Stimulated activated naive CD8-positive, alpha-beta T cell treated with anti-CD3 and anti-CD28 coated beads, Interleukin-15, amount 100 ng/mL, for 72 hours (primary cell): ENCODE measurements around the gene PLPP7.
A peak's percentile ranks its signal among the peaks of the same experiment; 100 is the strongest.

Experiments used
- ATAC-seq: fragments of 150-1000 bp; cut with Tn5 transposase; 2 replicates; pipeline ENCODE4 v1.10.0; 2021; ENCODE audit warnings: mild to moderate bottlenecking, moderate library complexity
- DNase-seq, 2 donors: peaks; one replicate each; pipeline ENCODE4 v3.0.0; 2021 to 2022
- H3K27ac Mint-ChIP-seq, 2 donors: one replicate each; pipeline ENCODE4 v1.8.0; 2022; ENCODE audit warnings: mild to moderate bottlenecking in 2 of 2, mixed read lengths in 2 of 2, moderate library complexity in 2 of 2
- H3K27me3 Mint-ChIP-seq: one replicate; pipeline ENCODE4 v1.8.0; 2022; ENCODE audit warnings: mixed read lengths
- H3K4me1 Mint-ChIP-seq: one replicate; pipeline ENCODE4 v1.8.0; 2022; ENCODE audit warnings: mild to moderate bottlenecking, mixed read lengths
- H3K4me3 Mint-ChIP-seq, 2 donors: one replicate each; pipeline ENCODE4 v1.8.0; 2022; ENCODE audit warnings: mild to moderate bottlenecking in 2 of 2, mixed read lengths in 2 of 2, moderate library complexity in 1 of 2
- H3K9me3 Mint-ChIP-seq, 2 donors: one replicate each; pipeline ENCODE4 v1.8.0; 2022; ENCODE audit warnings: mixed read lengths in 2 of 2

The PLPP7 gene

GRCh38 chr9:131275332-131276093 lies 14.0 kb upstream of the PLPP7 start:
- Mint-ChIP-seq H3K27ac (peak overlapping the region; percentile 98), H3K27me3 (no peaks in the 10 kb centered on the region), H3K9me3 (no peaks in the 10 kb centered on the region), H3K4me1 (peaks cover 42% of the 10 kb centered on the region), H3K4me3 (peak overlapping the region; percentile 91 to 92)
- DNase-seq: peak; percentile 38 to 53
- ATAC-seq: peak; percentile 23

GRCh38 chr9:131276094-131276888 lies 13.2 kb upstream of the PLPP7 start, which contains the start of gene FAM78A:
FAM78A (minus strand) TSS chr9:131276510; CDS start chr9:131276179, 331 bp downstream.
- H3K27me3 Mint-ChIP-seq: peaks cover 7% of the 10 kb centered on the region
- peak within 1 kb of the TSS; percentile 91 to 92 for H3K4me3 Mint-ChIP-seq
- ATAC-seq (peak; percentile 16), DNase-seq (peak; percentile 51 to 60)
- H3K4me1 Mint-ChIP-seq: peaks cover 34% of the 10 kb centered on the region
- peak within 1 kb of the TSS; percentile 98 for H3K27ac Mint-ChIP-seq
- no peaks in the 10 kb centered on the region for H3K9me3 Mint-ChIP-seq

GRCh38 chr9:131276891-131277286 lies 12.6 kb upstream of the PLPP7 start:
- no peaks in the 10 kb centered on the region for H3K9me3 Mint-ChIP-seq
- H3K4me1 Mint-ChIP-seq: peaks cover 31% of the 10 kb centered on the region
- peak in 1 of 2 donors; percentile 35 for DNase-seq
- peak overlapping the region in 1 of 2 donors; percentile 49 for H3K4me3 Mint-ChIP-seq
- peak; percentile 36 for ATAC-seq
- H3K27me3 Mint-ChIP-seq: peaks cover 13% of the 10 kb centered on the region
- H3K27ac Mint-ChIP-seq: no peak overlapping the region

- H3K4me3 Mint-ChIP-seq: peak overlapping the region; percentile 20 to 47
- peaks cover 18% of the 10 kb centered on the region for H3K27me3 Mint-ChIP-seq
- H3K9me3 Mint-ChIP-seq: no peaks in the 10 kb centered on the region
- peaks cover 31% of the 10 kb centered on the region for H3K4me1 Mint-ChIP-seq
- no peak overlapping the region for H3K27ac Mint-ChIP-seq
- ATAC-seq (peak; percentile 21), DNase-seq (peak; percentile 38 to 40)
Measured at GRCh38 chr9:131277287-131277909, 12.1 kb upstream of the PLPP7 start.

- ATAC-seq: peak; percentile 57
- H3K4me1 Mint-ChIP-seq: peaks cover 27% of the 10 kb centered on the region
- peak overlapping the region; percentile 88 to 89 for H3K4me3 Mint-ChIP-seq
- H3K9me3 Mint-ChIP-seq: no peaks in the 10 kb centered on the region
- peaks cover 23% of the 10 kb centered on the region for H3K27me3 Mint-ChIP-seq
- DNase-seq: peak; percentile 66 to 74
- peak overlapping the region; percentile 93 to 94 for H3K27ac Mint-ChIP-seq
Measured at GRCh38 chr9:131277910-131278701, 11.4 kb upstream of the PLPP7 start.

GRCh38 chr9:131278702-131279111 lies 10.8 kb upstream of the PLPP7 start:
- Mint-ChIP-seq H3K27ac (peak overlapping the region; percentile 16 to 93), H3K4me3 (peak overlapping the region; percentile 88 to 89), H3K9me3 (no peaks in the 10 kb centered on the region), H3K4me1 (peaks cover 25% of the 10 kb centered on the region), H3K27me3 (peaks cover 29% of the 10 kb centered on the region)
- DNase-seq (peak; percentile 24 to 39), ATAC-seq (peak; percentile 0)

GRCh38 chr9:131279196-131279862 lies 10.2 kb upstream of the PLPP7 start:
- ATAC-seq (no peak), DNase-seq (no peak)
- peak overlapping the region; percentile 16 to 67 for H3K27ac Mint-ChIP-seq
- H3K27me3 Mint-ChIP-seq: peaks cover 29% of the 10 kb centered on the region
- H3K4me1 Mint-ChIP-seq: peaks cover 25% of the 10 kb centered on the region
- H3K9me3 Mint-ChIP-seq: no peaks in the 10 kb centered on the region
- peak overlapping the region in 1 of 2 donors; percentile 88 for H3K4me3 Mint-ChIP-seq

GRCh38 chr9:131279863-131280570 lies 9.5 kb upstream of the PLPP7 start:
- DNase-seq (no peak), ATAC-seq (no peak)
- H3K4me1 Mint-ChIP-seq: peaks cover 25% of the 10 kb centered on the region
- H3K27me3 Mint-ChIP-seq: peaks cover 29% of the 10 kb centered on the region
- no peak overlapping the region for H3K27ac Mint-ChIP-seq
- H3K9me3 Mint-ChIP-seq: no peaks in the 10 kb centered on the region
- no peak overlapping the region for H3K4me3 Mint-ChIP-seq

GRCh38 chr9:131280660-131281059 lies 8.9 kb upstream of the PLPP7 start:
- Mint-ChIP-seq H3K27me3 (peaks cover 29% of the 10 kb centered on the region), H3K4me3 (no peak overlapping the region), H3K9me3 (no peaks in the 10 kb centered on the region), H3K27ac (no peak overlapping the region), H3K4me1 (peaks cover 25% of the 10 kb centered on the region)
- no peak for DNase-seq
- ATAC-seq: no peak

- ATAC-seq: no peak
Measured at GRCh38 chr9:131281119-131281965, 8.2 kb upstream of the PLPP7 start.

GRCh38 chr9:131282175-131282574 lies 7.3 kb upstream of the PLPP7 start:
- DNase-seq (no peak), ATAC-seq (no peak)
- Mint-ChIP-seq H3K27me3 (peaks cover 29% of the 10 kb centered on the region), H3K27ac (no peak overlapping the region), H3K4me1 (peaks cover 25% of the 10 kb centered on the region), H3K9me3 (no peaks in the 10 kb centered on the region), H3K4me3 (peak overlapping the region; percentile 41 to 71)

More at GRCh38 chr9:131281119-131281965, 8.2 kb upstream of the PLPP7 start:
- Mint-ChIP-seq H3K4me1 (peaks cover 25% of the 10 kb centered on the region), H3K9me3 (no peaks in the 10 kb centered on the region), H3K27me3 (peaks cover 29% of the 10 kb centered on the region), H3K4me3 (peak overlapping the region; percentile 41 to 71), H3K27ac (no peak overlapping the region)
- DNase-seq: no peak

GRCh38 chr9:131282688-131283422 lies 6.7 kb upstream of the PLPP7 start:
- DNase-seq: no peak

GRCh38 chr9:131284856-131285255 lies 4.7 kb upstream of the PLPP7 start:
- H3K4me3 Mint-ChIP-seq: no peak overlapping the region

More at GRCh38 chr9:131282688-131283422, 6.7 kb upstream of the PLPP7 start:
- peak; percentile 36 for ATAC-seq
- Mint-ChIP-seq H3K27me3 (peaks cover 29% of the 10 kb centered on the region), H3K9me3 (no peaks in the 10 kb centered on the region), H3K27ac (no peak overlapping the region), H3K4me1 (peaks cover 25% of the 10 kb centered on the region), H3K4me3 (peak overlapping the region; percentile 29 to 71)

More at GRCh38 chr9:131284856-131285255, 4.7 kb upstream of the PLPP7 start:
- no peak for DNase-seq
- H3K9me3 Mint-ChIP-seq: no peaks in the 10 kb centered on the region
- ATAC-seq: no peak
- no peak overlapping the region for H3K27ac Mint-ChIP-seq
- peaks cover 11% of the 10 kb centered on the region for H3K4me1 Mint-ChIP-seq
- H3K27me3 Mint-ChIP-seq: peaks cover 29% of the 10 kb centered on the region
